Measurements from ENCODE around the gene DDX54.
"Not testable (repeated sequence)": the region's sequence is repeated elsewhere in the genome, so short reads cannot be mapped to it uniquely, and the experiment has no call there.

GRCh38 chr12:113141716-113142115 lies 43.6 kb downstream of the DDX54 start:
- not testable (repeated sequence) for TF ChIP-seq CTCF (IDR thresholded peaks at IDR 0.05; ENCODE audit: insufficient read depth, low read depth, low read length); EZH2 (IDR thresholded peaks at IDR 0.05; ENCODE audit: insufficient read depth, low read length)

Data from astrocyte (in vitro differentiated cells and primary cell).